A549 treated with ZK216348 at 1 μM for 4 hours (cell line): ENCODE measurements around the gene FHIP1B. TPM values are rescaled to one million over a fixed set of nuclear protein-coding genes. Genes with fewer than 3 reads are reported as not detected.

Source experiments
- total RNA-seq: library from RNA; stranded (reverse); fragments of 200-300 nt; extraction: Qiagen RNA extraction; gene quantifications from 5 replicates; pipeline ENCODE4 v1.2.3, GENCODE V29; 2022; ENCODE audit warnings: low read depth

Gene FHIP1B
- total RNA-seq = 14.3 to 23.7 TPM (median 17.4 TPM) in 5 replicates

DNA sequence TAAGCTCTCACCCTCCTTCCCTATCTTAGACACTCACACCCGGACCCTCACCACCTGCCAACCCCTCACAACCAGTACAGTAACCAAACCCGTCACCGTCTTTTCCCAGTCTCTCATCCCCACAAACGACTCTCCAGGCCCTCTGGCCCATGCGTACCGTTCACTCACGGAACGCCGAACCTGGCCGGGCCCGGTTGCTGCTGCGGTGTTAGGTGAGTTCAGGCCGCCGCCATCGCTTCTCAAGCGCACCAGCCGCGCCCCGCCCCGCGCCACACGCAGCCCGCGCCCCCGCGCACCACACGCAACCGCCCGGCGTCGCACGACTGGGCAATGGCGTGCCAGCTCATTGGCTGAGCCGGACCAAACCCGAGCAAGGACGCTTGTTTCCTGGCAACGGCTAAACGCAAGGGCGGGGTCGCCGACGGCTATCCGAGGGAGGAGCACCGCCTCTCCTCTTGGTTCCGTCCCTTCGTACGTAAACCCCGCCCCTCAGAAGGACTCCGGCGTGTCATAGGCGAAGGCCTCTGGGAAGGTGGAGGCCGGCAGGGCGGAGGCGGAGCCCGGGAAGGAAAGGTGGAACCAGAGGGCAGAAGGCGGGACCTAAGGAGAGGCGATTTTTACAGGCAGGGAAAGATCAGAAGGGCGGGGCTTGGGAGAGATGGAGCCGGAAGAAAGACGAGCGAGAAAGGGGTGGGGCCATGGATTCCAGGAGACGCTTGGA is at the start of gene FHIP1B:
TSS of gene FHIP1B (minus strand) at position 250 of the 721 bp plus-strand sequence. CDS start 10,120 bp downstream, outside the sequence.

DNA sequence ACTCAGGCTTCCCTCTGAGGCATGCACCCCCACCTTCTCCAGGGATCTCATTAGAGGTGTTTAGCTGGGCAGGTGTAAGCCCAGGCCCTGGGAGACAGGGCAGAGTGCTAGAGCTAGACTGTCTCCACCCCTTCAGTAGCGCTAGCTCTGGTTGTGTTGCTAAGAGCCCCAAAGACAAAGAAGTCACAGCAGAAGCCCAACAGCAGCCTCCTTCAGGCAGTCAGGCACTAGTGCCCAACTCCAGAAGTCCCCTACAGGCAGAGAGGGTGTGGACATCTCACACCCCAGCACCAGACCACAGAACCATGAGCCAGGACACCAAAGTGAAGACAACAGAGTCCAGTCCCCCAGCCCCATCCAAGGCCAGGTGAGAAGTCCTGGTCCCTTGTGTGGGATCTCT is 4.5 kb upstream of the FHIP1B start, which contains the start of gene CNGA4:
TSS of gene CNGA4 (plus strand) at position 188 of the 400 bp plus-strand sequence. CDS start at position 306, 118 bp downstream.

DNA sequence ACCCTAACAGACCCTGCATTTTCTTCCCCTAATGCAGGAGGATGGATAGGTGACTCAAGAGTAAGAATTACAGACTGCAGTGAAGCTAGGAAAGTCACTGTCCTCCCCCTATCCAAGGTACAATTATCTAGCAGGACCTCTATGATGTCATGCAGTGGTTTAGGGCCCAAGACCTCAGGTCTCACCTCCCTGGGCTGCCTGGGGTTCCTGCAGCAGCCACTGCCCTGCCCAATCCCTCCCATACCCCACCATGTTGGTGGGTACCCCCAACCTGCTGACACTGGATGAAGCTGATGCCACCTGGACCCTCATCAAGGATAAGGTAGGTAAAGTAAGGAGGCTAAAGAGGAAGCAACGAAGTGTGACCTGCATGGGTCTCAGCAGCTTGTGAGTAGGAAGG is 29.1 kb downstream of the FHIP1B start, which contains the start of gene C11orf42:
TSS of gene C11orf42 (plus strand) at position 192 of the 400 bp plus-strand sequence. CDS start at position 251, 59 bp downstream.

DNA sequence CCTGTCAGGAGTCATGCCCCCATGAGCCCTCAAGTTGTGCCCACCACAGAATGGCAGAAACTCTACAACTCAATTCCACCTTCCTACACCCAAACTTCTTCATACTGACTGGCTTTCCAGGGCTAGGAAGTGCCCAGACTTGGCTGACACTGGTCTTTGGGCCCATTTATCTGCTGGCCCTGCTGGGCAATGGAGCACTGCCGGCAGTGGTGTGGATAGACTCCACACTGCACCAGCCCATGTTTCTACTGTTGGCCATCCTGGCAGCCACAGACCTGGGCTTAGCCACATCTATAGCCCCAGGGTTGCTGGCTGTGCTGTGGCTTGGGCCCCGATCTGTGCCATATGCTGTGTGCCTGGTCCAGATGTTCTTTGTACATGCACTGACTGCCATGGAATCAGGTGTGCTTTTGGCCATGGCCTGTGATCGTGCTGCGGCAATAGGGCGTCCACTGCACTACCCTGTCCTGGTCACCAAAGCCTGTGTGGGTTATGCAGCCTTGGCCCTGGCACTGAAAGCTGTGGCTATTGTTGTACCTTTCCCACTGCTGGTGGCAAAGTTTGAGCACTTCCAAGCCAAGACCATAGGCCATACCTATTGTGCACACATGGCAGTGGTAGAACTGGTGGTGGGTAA is 35.1 kb downstream of the FHIP1B start, which contains the start of gene OR52W1:
TSS of gene OR52W1 (plus strand) at position 51 of the 637 bp plus-strand sequence. CDS start at position 51, 0 bp downstream.

DNA sequence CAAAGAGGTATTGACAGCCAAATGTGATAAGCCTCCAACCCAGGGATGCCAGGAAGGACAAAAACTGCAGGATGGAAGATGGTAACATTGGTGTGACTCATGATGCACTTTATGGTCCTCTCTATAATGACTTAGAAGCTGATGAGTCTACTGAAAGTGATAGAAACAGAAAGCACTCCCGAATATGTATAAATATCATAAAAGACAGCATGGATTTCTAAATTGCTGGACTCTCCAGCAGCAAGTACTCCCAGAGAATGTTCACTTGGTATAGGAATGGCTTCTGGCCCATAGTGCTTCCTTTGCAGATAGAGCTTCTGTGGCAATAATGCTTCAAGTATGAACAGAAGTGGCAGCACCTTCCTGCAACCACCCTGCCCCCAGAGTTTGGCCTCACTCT is 64.2 kb downstream of the FHIP1B start, which contains the start of gene OR52B2:
TSS of gene OR52B2 (minus strand) at position 101 of the 400 bp plus-strand sequence. CDS start at position 101, 0 bp downstream.

Other genes with a start within 250 kb of the FHIP1B start
- gene OR52L1, start 247.7 kb downstream of the FHIP1B start, total RNA-seq = not detected in 5 replicates
- not detected in 5 replicates for gene OR56A4, start 227.7 kb downstream of the FHIP1B start, total RNA-seq
- not detected in 5 replicates for gene OR56A1, start 203.9 kb downstream of the FHIP1B start, total RNA-seq
- not detected in 5 replicates for gene OR56B4, start 127.0 kb downstream of the FHIP1B start, total RNA-seq
- not detected in 5 replicates for gene OR52B2, start 64.3 kb downstream of the FHIP1B start, total RNA-seq
- not detected in 5 replicates for gene OR52W1, start 35.4 kb downstream of the FHIP1B start, total RNA-seq
- gene C11orf42, start 29.1 kb downstream of the FHIP1B start, total RNA-seq = not detected in 5 replicates
- gene CNGA4, start 4.5 kb upstream of the FHIP1B start, total RNA-seq = 0.12 TPM in 2 of 5 replicates, not detected in the others
- gene CCKBR, start 25.2 kb upstream of the FHIP1B start, total RNA-seq = not detected in 5 replicates
- 19.2 to 36.5 TPM (median 27.2 TPM) in 5 replicates for gene CAVIN3, start 85.9 kb upstream of the FHIP1B start, total RNA-seq
- 7.4 to 11.4 TPM (median 10.1 TPM) in 5 replicates for gene SMPD1, start 155.8 kb upstream of the FHIP1B start, total RNA-seq
- 14.1 to 22.3 TPM (median 19.7 TPM) in 5 replicates for gene APBB1, start 184.5 kb upstream of the FHIP1B start, total RNA-seq
- 0.42 to 1.9 TPM (median 0.61 TPM) in 5 replicates for gene HPX, start 206.4 kb upstream of the FHIP1B start, total RNA-seq
- gene TRIM3, start 239.3 kb upstream of the FHIP1B start, total RNA-seq = 16.3 to 25.3 TPM (median 19.7 TPM) in 5 replicates
- gene ARFIP2, start 246.7 kb upstream of the FHIP1B start, total RNA-seq = 46.0 to 58.4 TPM (median 56.1 TPM) in 5 replicates
- 19.9 to 34.3 TPM (median 28.4 TPM) in 5 replicates for gene TIMM10B, start 246.9 kb upstream of the FHIP1B start, total RNA-seq